Suprapubic skin (tissue), 4 donors: Measurements from ENCODE around the gene OR52K2.

Experiments used
- EP300 ChIP-seq: sonication (generic); formaldehyde crosslinking; IDR thresholded peaks from one replicate; pipeline ENCODE4 v1.6.1; 2017; ENCODE audit warnings: antibody characterized with exemption
- POLR2A ChIP-seq, 2 donors: fragments of 450-650 bp; IDR thresholded peaks; one replicate each; pipeline ENCODE4 v1.6.1; 2017; ENCODE audit warnings: antibody characterized with exemption in 2 of 2, mild to moderate bottlenecking in 2 of 2, moderate library complexity in 2 of 2
- POLR2AphosphoS5 ChIP-seq, 3 donors: sonication (generic); formaldehyde crosslinking; IDR thresholded peaks; one replicate each; pipeline ENCODE4 v1.6.1; 2017; ENCODE audit warnings: antibody characterized with exemption in 3 of 3
- TF ChIP-seq, protein P1 (sequence below), 2 donors: fragments of 200-600 bp in 1 of 2; fragments of 450-650 bp in 1 of 2; sonication (generic) in 1 of 2; IDR thresholded peaks; one replicate each; pipeline ENCODE4 v1.5.1; 2016 to 2019; ENCODE audit warnings: antibody characterized with exemption in 2 of 2, mild to moderate bottlenecking in 1 of 2, moderate library complexity in 1 of 2

DNA sequence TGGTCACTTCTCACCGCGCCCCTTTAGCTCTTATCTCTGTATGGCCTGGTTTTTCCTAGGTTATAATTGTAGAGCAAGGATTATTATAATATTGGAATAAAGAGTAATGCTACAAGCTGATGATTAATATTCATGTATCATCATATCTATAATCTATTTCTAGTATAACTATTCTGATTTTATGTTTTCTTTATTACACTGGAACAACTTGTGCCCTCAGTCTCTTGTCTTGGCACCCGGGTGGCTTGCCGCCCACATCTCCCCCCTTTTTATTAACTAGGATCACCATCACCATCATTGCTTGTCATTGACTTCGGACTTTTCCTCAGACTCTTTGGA lies 44.4 kb downstream of the OR52K2 start:
- TF ChIP-seq POLR2A (IDR thresholded peaks at IDR 0.05) (no peak), POLR2AphosphoS5 (IDR thresholded peaks at IDR 0.05) (no peak), EP300 (no peak)
- TF ChIP-seq, protein P1, sequence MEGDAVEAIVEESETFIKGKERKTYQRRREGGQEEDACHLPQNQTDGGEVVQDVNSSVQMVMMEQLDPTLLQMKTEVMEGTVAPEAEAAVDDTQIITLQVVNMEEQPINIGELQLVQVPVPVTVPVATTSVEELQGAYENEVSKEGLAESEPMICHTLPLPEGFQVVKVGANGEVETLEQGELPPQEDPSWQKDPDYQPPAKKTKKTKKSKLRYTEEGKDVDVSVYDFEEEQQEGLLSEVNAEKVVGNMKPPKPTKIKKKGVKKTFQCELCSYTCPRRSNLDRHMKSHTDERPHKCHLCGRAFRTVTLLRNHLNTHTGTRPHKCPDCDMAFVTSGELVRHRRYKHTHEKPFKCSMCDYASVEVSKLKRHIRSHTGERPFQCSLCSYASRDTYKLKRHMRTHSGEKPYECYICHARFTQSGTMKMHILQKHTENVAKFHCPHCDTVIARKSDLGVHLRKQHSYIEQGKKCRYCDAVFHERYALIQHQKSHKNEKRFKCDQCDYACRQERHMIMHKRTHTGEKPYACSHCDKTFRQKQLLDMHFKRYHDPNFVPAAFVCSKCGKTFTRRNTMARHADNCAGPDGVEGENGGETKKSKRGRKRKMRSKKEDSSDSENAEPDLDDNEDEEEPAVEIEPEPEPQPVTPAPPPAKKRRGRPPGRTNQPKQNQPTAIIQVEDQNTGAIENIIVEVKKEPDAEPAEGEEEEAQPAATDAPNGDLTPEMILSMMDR (IDR thresholded peaks at IDR 0.05): peak in 1 of 2 donors; percentile 20
